Measurements from ENCODE around the gene GNL1. TPM values are rescaled to one million over a fixed set of nuclear protein-coding genes. Genes with fewer than 3 reads are reported as not detected.

The GNL1 gene
- total RNA-seq, 2 experiments from 2014 or later = 78.2 to 82.1 TPM

GRCh38 chr6:30564114-30564513, 7.8 kb upstream of the GNL1 start:
- Mint-ChIP-seq H3K4me1 (ENCODE audit: low read depth) (peaks cover 37% of the 10 kb centered on the region), H3K27ac (no peak overlapping the region), H3K4me3 (no peak overlapping the region)

GRCh38 chr6:30562470-30563425, 6.5 kb upstream of the GNL1 start:
- Mint-ChIP-seq H3K36me3 (ENCODE audit: low read depth) (peaks cover 32% of the 10 kb centered on the region), H3K27me3 (ENCODE audit: low read depth) (no peaks in the 10 kb centered on the region), H3K27ac (no peak overlapping the region), H3K4me3 (no peak overlapping the region), H3K4me1 (ENCODE audit: low read depth) (peaks cover 40% of the 10 kb centered on the region), H3K9me3 (no peaks in the 10 kb centered on the region)
- CTCF ChIA-PET = interaction anchor here (0.8 to 1.6 kb wide), 2 partner anchors 18 to 30 kb away, joined by 4 to 6 read pairs; no protein-coding TSS in a partner anchor
- DNase-seq = no peak
- intact Hi-C loops (cut with micrococcal nuclease) = no loop called here

More at GRCh38 chr6:30564114-30564513, 7.8 kb upstream of the GNL1 start:
- CTCF ChIA-PET = interaction anchor here (0.8 to 1.6 kb wide), 2 partner anchors 20 to 32 kb away, joined by 4 to 6 read pairs; no protein-coding TSS in a partner anchor
- Mint-ChIP-seq H3K36me3 (ENCODE audit: low read depth) (peaks cover 29% of the 10 kb centered on the region), H3K27me3 (ENCODE audit: low read depth) (no peaks in the 10 kb centered on the region), H3K9me3 (no peaks in the 10 kb centered on the region)
- DNase-seq = no peak
- intact Hi-C loops (cut with micrococcal nuclease) = no loop called here

- intact Hi-C loops (cut with micrococcal nuclease) = no loop called here
- Mint-ChIP-seq H3K27ac (no peak overlapping the region), H3K9me3 (no peaks in the 10 kb centered on the region), H3K36me3 (ENCODE audit: low read depth) (peaks cover 43% of the 10 kb centered on the region), H3K4me3 (no peak overlapping the region), H3K27me3 (ENCODE audit: low read depth) (no peaks in the 10 kb centered on the region), H3K4me1 (ENCODE audit: low read depth) (peaks cover 35% of the 10 kb centered on the region)
- CTCF ChIA-PET = no interaction called here
- DNase-seq = no peak
Measured at GRCh38 chr6:30560930-30561329, 4.6 kb upstream of the GNL1 start.

- DNase-seq = peak; percentile 80
- Mint-ChIP-seq H3K27me3 (ENCODE audit: low read depth) (no peaks in the 10 kb centered on the region), H3K27ac (peak overlapping the region; percentile 100), H3K9me3 (no peaks in the 10 kb centered on the region), H3K4me3 (peak overlapping the region; percentile 99), H3K4me1 (ENCODE audit: low read depth) (peaks cover 41% of the 10 kb centered on the region), H3K36me3 (ENCODE audit: low read depth) (peaks cover 41% of the 10 kb centered on the region)
- intact Hi-C loops (cut with micrococcal nuclease) = loop anchor here (1.0 to 10.0 kb wide), 8 partner anchors 29 to 493 kb away; partner anchors contain the start of genes POLR1H, PPP1R11, RPP21 and TRIM26
- CTCF ChIA-PET = interaction anchor here (0.7 to 1.8 kb wide), 10 partner anchors 9 to 104 kb away, joined by 3 to 7 read pairs (median 4); no protein-coding TSS in a partner anchor
Measured at GRCh38 chr6:30557683-30557981, 1.3 kb upstream of the GNL1 start.

GRCh38 chr6:30556906-30557682, 805 bp upstream of the GNL1 start, which contains the start of gene PRR3:
PRR3 (plus strand) TSS chr6:30557295; CDS start chr6:30557345, 50 bp downstream.
- no peaks in the 10 kb centered on the region for H3K27me3 Mint-ChIP-seq (ENCODE audit: low read depth)
- peak within 1 kb of the TSS; percentile 99 for H3K4me3 Mint-ChIP-seq
- CTCF ChIA-PET = interaction anchor here (0.7 to 6.3 kb wide), 11 partner anchors 10 to 103 kb away, joined by 3 to 70 read pairs (median 4); no protein-coding TSS in a partner anchor
- peaks cover 40% of the 10 kb centered on the region for H3K36me3 Mint-ChIP-seq (ENCODE audit: low read depth)
- intact Hi-C loops (cut with micrococcal nuclease) = loop anchor here (1.0 to 10.0 kb wide), 14 partner anchors 14 to 492 kb away; partner anchors contain the start of genes ABCF1, HLA-E, MDC1 and MRPS18B
- H3K4me1 Mint-ChIP-seq (ENCODE audit: low read depth) = peaks cover 38% of the 10 kb centered on the region
- peak; percentile 93 for DNase-seq
- no peaks in the 10 kb centered on the region for H3K9me3 Mint-ChIP-seq
- H3K27ac Mint-ChIP-seq = peak within 1 kb of the TSS; percentile 100

- CTCF ChIA-PET = interaction anchor here (1.7 to 6.3 kb wide), 3 partner anchors 13 to 72 kb away, joined by 4 to 70 read pairs (median 36); no protein-coding TSS in a partner anchor
- intact Hi-C loops (cut with micrococcal nuclease) = loop anchor here (1.0 to 10.0 kb wide), 13 partner anchors 16 to 491 kb away; partner anchors contain the start of genes ABCF1, HLA-E, MDC1 and MRPS18B
- H3K9me3 Mint-ChIP-seq = no peaks in the 10 kb centered on the region
- H3K4me1 Mint-ChIP-seq (ENCODE audit: low read depth) = peaks cover 38% of the 10 kb centered on the region
- H3K36me3 Mint-ChIP-seq (ENCODE audit: low read depth) = peaks cover 43% of the 10 kb centered on the region
- no peak for DNase-seq
- peak overlapping the region; percentile 99 for H3K4me3 Mint-ChIP-seq
- no peaks in the 10 kb centered on the region for H3K27me3 Mint-ChIP-seq (ENCODE audit: low read depth)
- H3K27ac Mint-ChIP-seq = peak overlapping the region; percentile 100
Measured at GRCh38 chr6:30555816-30556065, 548 bp downstream of the GNL1 start.

GRCh38 chr6:30554962-30555815, 1.1 kb downstream of the GNL1 start:
- Mint-ChIP-seq H3K4me1 (ENCODE audit: low read depth) (peaks cover 38% of the 10 kb centered on the region), H3K4me3 (peak overlapping the region; percentile 99), H3K27ac (peak overlapping the region; percentile 100), H3K9me3 (no peaks in the 10 kb centered on the region), H3K36me3 (ENCODE audit: low read depth) (peaks cover 46% of the 10 kb centered on the region), H3K27me3 (ENCODE audit: low read depth) (no peaks in the 10 kb centered on the region)
- intact Hi-C loops (cut with micrococcal nuclease) = loop anchor here (5.0 to 10.0 kb wide), 4 partner anchors 182 to 490 kb away; partner anchors contain the start of genes POLR1H, PPP1R11 and VARS2
- no peak for DNase-seq
- CTCF ChIA-PET = interaction anchor here (0.9 to 6.3 kb wide), 4 partner anchors 12 to 102 kb away, joined by 3 to 70 read pairs (median 20); no protein-coding TSS in a partner anchor

- Mint-ChIP-seq H3K4me3 (peak overlapping the region; percentile 42), H3K27ac (peak overlapping the region; percentile 6), H3K36me3 (ENCODE audit: low read depth) (peaks cover 46% of the 10 kb centered on the region), H3K4me1 (ENCODE audit: low read depth) (peaks cover 32% of the 10 kb centered on the region), H3K9me3 (no peaks in the 10 kb centered on the region), H3K27me3 (ENCODE audit: low read depth) (no peaks in the 10 kb centered on the region)
- intact Hi-C loops (cut with micrococcal nuclease) = loop anchor here (10.0 kb wide), 1 partner anchor 490 kb away; the partner anchor contains the start of genes POLR1H and PPP1R11
- CTCF ChIA-PET = interaction anchor here (0.9 to 6.3 kb wide), 3 partner anchors 12 to 101 kb away, joined by 3 to 70 read pairs (median 36); no protein-coding TSS in a partner anchor
- DNase-seq = no peak
Measured at GRCh38 chr6:30554404-30554803, 1.9 kb downstream of the GNL1 start.

- Mint-ChIP-seq H3K9me3 (no peaks in the 10 kb centered on the region), H3K4me1 (ENCODE audit: low read depth) (peaks cover 18% of the 10 kb centered on the region), H3K27ac (no peak overlapping the region), H3K27me3 (ENCODE audit: low read depth) (no peaks in the 10 kb centered on the region), H3K36me3 (ENCODE audit: low read depth) (peaks cover 33% of the 10 kb centered on the region), H3K4me3 (no peak overlapping the region)
- intact Hi-C loops (cut with micrococcal nuclease) = no loop called here
- CTCF ChIA-PET = interaction anchor here (0.6 to 15.5 kb wide), 5 partner anchors 47 to 124 kb away, joined by 3 to 367 read pairs (median 4); partner anchors contain the start of gene DHX16
- no peak for DNase-seq
Measured at GRCh38 chr6:30548375-30548774, 7.9 kb downstream of the GNL1 start.

- Mint-ChIP-seq H3K27me3 (ENCODE audit: low read depth) (no peaks in the 10 kb centered on the region), H3K9me3 (no peaks in the 10 kb centered on the region), H3K4me1 (ENCODE audit: low read depth) (peaks cover 23% of the 10 kb centered on the region), H3K27ac (no peak overlapping the region), H3K4me3 (no peak overlapping the region), H3K36me3 (ENCODE audit: low read depth) (peaks cover 26% of the 10 kb centered on the region)
- no peak for DNase-seq
- CTCF ChIA-PET = interaction anchor here (0.9 to 15.5 kb wide), 6 partner anchors 46 to 94 kb away, joined by 3 to 367 read pairs (median 20); no protein-coding TSS in a partner anchor
- intact Hi-C loops (cut with micrococcal nuclease) = no loop called here
Measured at GRCh38 chr6:30547454-30547853, 8.8 kb downstream of the GNL1 start.

All from activated naive CD4-positive, alpha-beta T cell treated with anti-CD3 and anti-CD28 coated beads for 36 hours (primary cell).